H1 (cell line): ENCODE results near the gene GALNT18.

Experiments
- CEBPB ChIP-seq: IDR thresholded peaks from 2 replicates; pipeline ENCODE4 v1.6.1; 2012; ENCODE audit warnings: low read depth, low read length
- CTCF ChIP-seq, 3 experiments: IDR thresholded peaks; 1 replicate in 2 of 3; 2 replicates in 1 of 3; pipeline versions ENCODE4 v1.5.1 to v1.6.1; 2011; ENCODE audit warnings: low read length in 3 of 3, mild to moderate bottlenecking in 3 of 3, inconsistent platforms in 2 of 3, low read depth in 1 of 3, moderate library complexity in 1 of 3; ENCODE audit not compliant: insufficient read depth in 1 of 3; ENCODE audit errors: control extremely low read depth in 1 of 3
- NRF1 ChIP-seq: IDR thresholded peaks from 2 replicates; pipeline ENCODE4 v1.6.1; 2011; ENCODE audit warnings: mild to moderate bottlenecking, low read depth, low read length, improper control_type of control experiment
- SRF ChIP-seq: IDR thresholded peaks from 2 replicates; pipeline ENCODE4 v1.6.1; 2011; ENCODE audit warnings: mild to moderate bottlenecking, low read depth, low read length, moderate library complexity
- TCF12 ChIP-seq: IDR thresholded peaks from 2 replicates; pipeline ENCODE4 v1.6.1; 2011; ENCODE audit warnings: low read depth, mild to moderate bottlenecking, low read length

- TF ChIP-seq SRF, result no peak
- TF ChIP-seq CEBPB, result no peak
- no peak for TF ChIP-seq TCF12
- no peak for TF ChIP-seq CTCF (IDR thresholded peaks at IDR 0.05; ENCODE audit: control extremely low read depth in 1 of 3, insufficient read depth in 1 of 3, low read depth in 1 of 3, low read length in 3 of 3)
- no peak for TF ChIP-seq NRF1
Measured at GRCh38 chr11:11268706-11269105, 353.1 kb downstream of the GALNT18 start.
